Measurements from ENCODE around the gene DIO1. TPM values are rescaled to one million over a fixed set of nuclear protein-coding genes. Genes with fewer than 3 reads are reported as not detected.

The DIO1 gene
- total RNA-seq, 1 experiment from 2014 or later: 0.28 TPM

DNA sequence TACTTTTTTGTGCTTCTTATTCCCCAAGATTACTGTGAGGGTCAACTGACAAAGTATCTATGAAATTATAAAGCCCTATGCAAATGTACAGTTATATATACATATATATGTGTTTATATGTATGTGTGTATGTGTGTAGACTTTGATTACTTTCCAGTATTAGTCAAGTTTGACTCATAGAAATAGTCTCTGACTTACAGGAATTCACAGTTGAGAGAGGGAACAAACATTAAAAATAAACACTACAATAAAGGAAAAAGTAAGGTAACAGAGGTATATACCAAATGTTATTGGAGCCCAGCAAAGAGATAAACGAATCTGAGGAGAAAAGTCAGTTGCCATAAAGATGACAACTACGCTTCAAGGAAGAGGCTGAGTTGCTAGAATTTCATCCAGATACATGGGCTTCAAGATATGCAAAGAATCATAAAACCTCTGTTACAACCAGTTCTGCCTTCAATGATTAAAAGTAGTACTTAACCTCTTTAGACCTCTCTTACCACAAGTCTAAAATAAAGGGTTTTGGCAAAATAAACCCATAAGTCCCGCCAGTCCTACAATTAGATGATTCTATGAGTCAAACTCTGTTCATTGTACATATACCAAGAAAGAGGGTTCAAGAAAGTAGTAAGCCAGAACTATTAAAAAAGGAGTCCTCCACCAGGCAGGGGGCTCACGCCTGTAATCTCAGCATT lies 44.3 kb downstream of the DIO1 start:
- CTCF ChIA-PET: interaction anchor here (0.7 kb wide), 1 partner anchor 16 kb away, joined by 3 read pairs; no protein-coding TSS in a partner anchor
- BruUV-seq (replicated peaks): no TSS peak
- POLR2A ChIA-PET: no interaction called here
- no peaks in the 10 kb centered on the region for H3K4me1 ChIP-seq (ENCODE audit: control insufficient read depth, insufficient read depth, low read length)
- in situ Hi-C loops (cut with HindIII; ENCODE audit: low pct_unique_long_range_greater_than_20kb, low sequenced_read_pairs): no loop called here
- intact Hi-C loops (cut with micrococcal nuclease; ENCODE audit: unreplicated experiment): no loop called here
- DNase-seq (ENCODE audit: low read depth, low spot score): no peak
- H3K27me3 ChIP-seq (ENCODE audit: control insufficient read depth, insufficient read depth, low read length): no peaks in the 10 kb centered on the region
- no peaks in the 10 kb centered on the region for H3K36me3 ChIP-seq (ENCODE audit: control insufficient read depth, insufficient read depth, low read length)
- H3K4me3 ChIP-seq (ENCODE audit: low read depth in 2 of 2, low read length in 2 of 2): no peak overlapping the region
- H3K27ac ChIP-seq (ENCODE audit: low read length): no peak overlapping the region
- TF ChIP-seq, protein P1, sequence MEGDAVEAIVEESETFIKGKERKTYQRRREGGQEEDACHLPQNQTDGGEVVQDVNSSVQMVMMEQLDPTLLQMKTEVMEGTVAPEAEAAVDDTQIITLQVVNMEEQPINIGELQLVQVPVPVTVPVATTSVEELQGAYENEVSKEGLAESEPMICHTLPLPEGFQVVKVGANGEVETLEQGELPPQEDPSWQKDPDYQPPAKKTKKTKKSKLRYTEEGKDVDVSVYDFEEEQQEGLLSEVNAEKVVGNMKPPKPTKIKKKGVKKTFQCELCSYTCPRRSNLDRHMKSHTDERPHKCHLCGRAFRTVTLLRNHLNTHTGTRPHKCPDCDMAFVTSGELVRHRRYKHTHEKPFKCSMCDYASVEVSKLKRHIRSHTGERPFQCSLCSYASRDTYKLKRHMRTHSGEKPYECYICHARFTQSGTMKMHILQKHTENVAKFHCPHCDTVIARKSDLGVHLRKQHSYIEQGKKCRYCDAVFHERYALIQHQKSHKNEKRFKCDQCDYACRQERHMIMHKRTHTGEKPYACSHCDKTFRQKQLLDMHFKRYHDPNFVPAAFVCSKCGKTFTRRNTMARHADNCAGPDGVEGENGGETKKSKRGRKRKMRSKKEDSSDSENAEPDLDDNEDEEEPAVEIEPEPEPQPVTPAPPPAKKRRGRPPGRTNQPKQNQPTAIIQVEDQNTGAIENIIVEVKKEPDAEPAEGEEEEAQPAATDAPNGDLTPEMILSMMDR (IDR thresholded peaks at IDR 0.05): no peak
- TF ChIP-seq POLR2AphosphoS5 (IDR thresholded peaks at IDR 0.05; ENCODE audit: low read depth, low read length): no peak
- no peak for TF ChIP-seq TCF7L2 (IDR thresholded peaks at IDR 0.05; ENCODE audit: low read depth, low read length)
- TF ChIP-seq, protein P2, sequence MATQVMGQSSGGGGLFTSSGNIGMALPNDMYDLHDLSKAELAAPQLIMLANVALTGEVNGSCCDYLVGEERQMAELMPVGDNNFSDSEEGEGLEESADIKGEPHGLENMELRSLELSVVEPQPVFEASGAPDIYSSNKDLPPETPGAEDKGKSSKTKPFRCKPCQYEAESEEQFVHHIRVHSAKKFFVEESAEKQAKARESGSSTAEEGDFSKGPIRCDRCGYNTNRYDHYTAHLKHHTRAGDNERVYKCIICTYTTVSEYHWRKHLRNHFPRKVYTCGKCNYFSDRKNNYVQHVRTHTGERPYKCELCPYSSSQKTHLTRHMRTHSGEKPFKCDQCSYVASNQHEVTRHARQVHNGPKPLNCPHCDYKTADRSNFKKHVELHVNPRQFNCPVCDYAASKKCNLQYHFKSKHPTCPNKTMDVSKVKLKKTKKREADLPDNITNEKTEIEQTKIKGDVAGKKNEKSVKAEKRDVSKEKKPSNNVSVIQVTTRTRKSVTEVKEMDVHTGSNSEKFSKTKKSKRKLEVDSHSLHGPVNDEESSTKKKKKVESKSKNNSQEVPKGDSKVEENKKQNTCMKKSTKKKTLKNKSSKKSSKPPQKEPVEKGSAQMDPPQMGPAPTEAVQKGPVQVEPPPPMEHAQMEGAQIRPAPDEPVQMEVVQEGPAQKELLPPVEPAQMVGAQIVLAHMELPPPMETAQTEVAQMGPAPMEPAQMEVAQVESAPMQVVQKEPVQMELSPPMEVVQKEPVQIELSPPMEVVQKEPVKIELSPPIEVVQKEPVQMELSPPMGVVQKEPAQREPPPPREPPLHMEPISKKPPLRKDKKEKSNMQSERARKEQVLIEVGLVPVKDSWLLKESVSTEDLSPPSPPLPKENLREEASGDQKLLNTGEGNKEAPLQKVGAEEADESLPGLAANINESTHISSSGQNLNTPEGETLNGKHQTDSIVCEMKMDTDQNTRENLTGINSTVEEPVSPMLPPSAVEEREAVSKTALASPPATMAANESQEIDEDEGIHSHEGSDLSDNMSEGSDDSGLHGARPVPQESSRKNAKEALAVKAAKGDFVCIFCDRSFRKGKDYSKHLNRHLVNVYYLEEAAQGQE (IDR thresholded peaks at IDR 0.05; ENCODE audit: insufficient read depth in 1 of 2, low read depth in 2 of 2, low read length in 1 of 2): no peak
- TF ChIP-seq SIN3A (IDR thresholded peaks at IDR 0.05; ENCODE audit: borderline replicate concordance, insufficient read depth, low read depth, low read length): no peak
- peaks cover 15% of the 10 kb centered on the region; the same call in 1 of the 2 replicates for H3K9me3 ChIP-seq (ENCODE audit: control insufficient read depth, insufficient read depth, low read depth, low read length)
- ATAC-seq: no peak

- CTCF ChIA-PET: no interaction called here
- no peak for DNase-seq (ENCODE audit: low read depth, low spot score)
- peaks cover 12% of the 10 kb centered on the region for H3K4me1 ChIP-seq (ENCODE audit: control insufficient read depth, insufficient read depth, low read length)
- no peak overlapping the region for H3K4me3 ChIP-seq (ENCODE audit: low read depth in 2 of 2, low read length in 2 of 2)
- intact Hi-C loops (cut with micrococcal nuclease; ENCODE audit: unreplicated experiment): no loop called here
- in situ Hi-C loops (cut with HindIII; ENCODE audit: low pct_unique_long_range_greater_than_20kb, low sequenced_read_pairs): no loop called here
- BruUV-seq (replicated peaks): no TSS peak
- POLR2A ChIA-PET: interaction anchor here (0.5 kb wide), 1 partner anchor 266 kb away, joined by 5 read pairs; no protein-coding TSS in a partner anchor
- H3K27me3 ChIP-seq (ENCODE audit: control insufficient read depth, insufficient read depth, low read length): no peaks in the 10 kb centered on the region
- no peaks in the 10 kb centered on the region for H3K9me3 ChIP-seq (ENCODE audit: control insufficient read depth, insufficient read depth, low read depth, low read length)
- H3K36me3 ChIP-seq (ENCODE audit: control insufficient read depth, insufficient read depth, low read length): no peaks in the 10 kb centered on the region; the same call in 1 of the 2 replicates
- H3K27ac ChIP-seq (ENCODE audit: low read length): no peak overlapping the region
- TF ChIP-seq, protein P2 (IDR thresholded peaks at IDR 0.05; ENCODE audit: insufficient read depth in 1 of 2, low read depth in 2 of 2, low read length in 1 of 2): no peak
- TF ChIP-seq SIN3A (IDR thresholded peaks at IDR 0.05; ENCODE audit: borderline replicate concordance, insufficient read depth, low read depth, low read length): no peak
- no peak for TF ChIP-seq TCF7L2 (IDR thresholded peaks at IDR 0.05; ENCODE audit: low read depth, low read length)
- TF ChIP-seq, protein P1 (IDR thresholded peaks at IDR 0.05): no peak
- TF ChIP-seq POLR2AphosphoS5 (IDR thresholded peaks at IDR 0.05; ENCODE audit: low read depth, low read length): no peak
- no peak for ATAC-seq
Observed at GRCh38 chr1:53942127-53942957, 48.4 kb downstream of the DIO1 start.

All from Panc1 (cell line).